HG02840 (cell line): ENCODE measurements around the gene PLB1.

Experiments used
- ATAC-seq: cut with Tn5 transposase; IDR thresholded peaks from one replicate; pipeline ENCODE4 v1.9.1; 2021; ENCODE audit warnings: mild to moderate bottlenecking, moderate library complexity, moderate number of reproducible peaks; ENCODE audit not compliant: unreplicated experiment, low FRiP score

The PLB1 gene

DNA sequence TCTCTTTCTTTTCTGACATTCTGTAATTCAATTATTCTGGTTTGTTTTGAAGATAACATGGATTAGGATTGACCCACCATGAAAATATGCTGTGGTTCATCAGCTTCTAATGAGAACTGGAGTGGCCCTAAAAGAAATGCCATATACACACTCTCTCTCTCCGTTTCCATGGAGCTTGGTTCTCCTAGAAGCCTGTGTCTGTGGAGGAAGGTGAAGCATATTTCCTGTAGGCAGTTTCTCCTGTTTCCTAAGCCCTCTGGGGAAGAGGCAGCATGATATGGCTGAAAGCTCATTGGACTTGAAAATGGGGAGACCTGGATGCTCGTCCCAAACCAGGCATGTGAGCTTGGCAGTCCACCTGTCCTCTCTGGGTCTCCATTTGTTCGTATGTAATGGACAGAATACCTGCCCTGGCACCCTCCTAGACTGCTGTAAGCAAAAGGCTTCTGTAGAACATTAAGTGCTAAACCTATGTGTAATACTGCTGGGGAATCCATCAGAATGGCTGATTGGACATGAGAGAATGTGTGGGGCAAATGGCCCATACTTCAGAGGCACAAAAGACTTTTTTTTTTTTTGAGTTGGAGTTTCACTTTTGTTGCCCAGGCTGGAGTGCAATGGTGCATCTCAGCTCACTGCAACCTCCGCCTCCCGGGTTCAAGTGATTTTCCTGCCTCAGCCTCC lies 180.4 kb downstream of the PLB1 start:
- ATAC-seq, result no peak

DNA sequence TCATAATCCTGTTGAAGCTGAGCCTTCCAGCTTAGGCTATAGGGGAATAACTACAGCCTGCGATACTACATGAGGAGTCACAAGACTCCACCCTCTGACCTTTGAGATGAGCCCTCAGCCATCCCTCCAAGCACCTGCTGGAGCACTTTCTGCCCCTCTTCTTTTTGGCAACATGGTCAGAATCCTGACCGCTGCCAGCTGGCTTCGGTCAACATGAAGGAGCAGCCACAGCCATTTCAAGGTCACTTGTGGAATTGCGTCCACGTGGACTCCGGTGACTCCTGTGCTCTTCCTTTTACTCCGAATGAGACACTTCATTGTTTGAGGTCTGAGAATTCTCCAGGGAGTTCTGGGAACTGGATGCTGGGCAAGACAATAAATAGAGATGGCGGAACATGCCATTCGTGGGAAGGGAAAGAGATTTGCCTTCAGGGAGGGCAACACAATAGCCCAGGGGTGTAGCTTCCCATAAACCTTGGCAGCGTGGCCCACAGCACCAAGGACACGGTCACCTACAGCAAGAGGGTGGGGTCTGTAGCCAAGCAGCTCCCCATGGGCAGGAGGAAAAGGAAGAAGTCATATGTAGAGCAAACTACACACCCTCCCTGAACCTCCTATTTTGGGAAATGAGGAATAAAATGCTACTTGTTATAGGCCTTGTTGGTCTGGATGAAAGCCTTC lies 182.5 kb downstream of the PLB1 start:
- no peak for ATAC-seq

DNA sequence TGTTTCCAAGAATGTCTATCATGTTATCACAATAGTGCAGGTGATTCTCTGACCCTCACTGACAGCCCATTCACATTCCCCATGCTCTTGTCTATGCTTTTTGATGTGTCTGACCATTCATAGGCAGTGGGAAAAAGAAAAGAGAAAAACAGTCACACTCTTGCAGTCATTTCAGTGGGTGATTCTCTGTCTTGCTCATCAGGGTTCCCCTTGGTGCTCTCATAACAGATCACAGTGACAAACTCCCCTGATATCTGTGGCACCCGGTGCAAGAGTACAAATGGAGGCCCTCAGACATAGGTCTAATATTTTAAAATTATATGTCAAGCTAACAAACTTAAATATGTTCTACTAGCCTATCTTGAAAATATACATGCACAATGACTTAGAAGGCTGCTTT lies 183.1 kb downstream of the PLB1 start:
- ATAC-seq, result no peak

DNA sequence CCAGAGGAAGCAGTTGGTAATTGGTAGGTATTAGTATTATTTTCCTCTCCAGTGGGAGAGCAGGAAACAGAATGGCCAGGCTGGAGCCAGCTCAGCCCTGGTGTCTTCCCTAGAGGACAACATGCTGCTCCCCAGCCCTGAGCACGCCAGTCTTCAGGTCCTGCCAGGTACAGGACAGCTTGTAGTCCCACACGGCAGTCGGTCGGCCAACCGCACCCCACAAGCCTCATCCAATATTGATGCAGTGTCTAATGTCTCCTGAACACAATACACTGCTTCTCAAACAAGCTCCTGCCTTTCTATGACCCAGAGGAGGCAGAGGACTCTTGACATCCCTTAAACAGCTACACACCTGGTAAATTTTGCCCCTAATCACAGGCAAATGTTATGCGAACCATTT lies 184.8 kb downstream of the PLB1 start:
- no peak for ATAC-seq

DNA sequence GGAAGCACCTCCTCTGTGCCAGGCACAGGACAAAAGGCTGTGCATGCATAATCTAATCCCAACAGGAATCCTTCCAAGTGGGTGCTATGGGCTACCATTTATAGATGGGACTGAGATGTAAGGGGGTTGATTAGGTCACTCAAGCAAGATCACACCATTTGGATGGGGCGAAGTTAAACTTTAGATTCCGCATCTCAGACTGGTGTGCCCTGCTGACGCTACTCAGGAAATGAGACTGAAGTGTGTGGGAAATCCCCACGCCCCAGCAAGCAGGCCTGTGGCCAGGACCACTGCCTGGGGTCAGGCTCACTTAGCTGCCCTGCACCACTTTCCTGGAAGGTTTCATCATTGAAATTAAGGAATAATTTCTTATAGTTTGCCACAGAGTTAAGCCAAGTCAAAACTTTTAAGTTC lies 185.3 kb downstream of the PLB1 start:
- ATAC-seq, result peak; percentile 75

DNA sequence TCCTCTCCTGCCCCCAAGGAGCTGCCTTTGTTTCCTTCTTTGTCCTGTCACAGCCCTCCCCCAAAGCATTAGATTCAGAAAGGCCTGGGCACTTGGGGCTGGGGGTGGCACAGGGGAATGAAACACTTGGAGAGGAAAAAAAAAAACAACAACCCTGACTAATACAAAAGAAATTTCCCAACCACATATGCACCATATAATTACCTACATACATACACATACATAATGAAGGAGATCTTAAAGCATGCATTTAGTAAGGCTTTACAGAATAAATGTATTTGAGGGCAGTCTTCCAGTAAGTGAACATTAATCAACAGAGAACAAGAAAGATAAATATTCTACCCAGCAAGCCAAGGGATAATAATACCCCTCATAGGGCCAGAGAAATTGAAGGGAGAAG lies 185.7 kb downstream of the PLB1 start:
- ATAC-seq, result no peak

DNA sequence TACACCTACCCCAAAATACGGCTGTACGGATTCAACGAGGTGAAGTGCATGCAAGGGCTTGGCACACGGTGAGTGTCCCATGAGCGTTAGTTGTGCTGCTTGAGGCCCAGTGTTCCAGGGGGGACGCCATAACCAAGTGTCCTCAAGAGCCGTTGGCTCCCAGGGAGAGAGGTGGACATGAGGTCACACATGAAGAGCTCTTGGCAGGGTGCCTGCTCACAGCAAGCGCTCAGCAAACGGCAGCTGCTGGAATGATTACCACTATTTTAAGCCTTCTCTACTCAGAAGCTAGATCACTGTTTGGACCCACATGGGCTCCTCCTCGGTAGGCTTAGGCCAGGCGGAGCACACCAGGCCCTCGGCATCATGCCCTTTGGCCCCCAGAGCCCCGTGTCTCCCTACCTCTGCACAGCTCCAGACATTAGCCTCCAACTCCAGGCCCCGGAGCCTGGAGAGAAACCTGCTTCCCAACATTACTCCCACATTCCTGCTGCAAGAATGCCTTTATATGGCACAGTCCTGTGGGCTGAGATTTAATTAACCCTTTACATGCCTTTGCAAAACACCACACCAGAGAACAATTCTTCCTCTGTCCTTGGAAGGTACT lies 187.3 kb downstream of the PLB1 start:
- no peak for ATAC-seq

DNA sequence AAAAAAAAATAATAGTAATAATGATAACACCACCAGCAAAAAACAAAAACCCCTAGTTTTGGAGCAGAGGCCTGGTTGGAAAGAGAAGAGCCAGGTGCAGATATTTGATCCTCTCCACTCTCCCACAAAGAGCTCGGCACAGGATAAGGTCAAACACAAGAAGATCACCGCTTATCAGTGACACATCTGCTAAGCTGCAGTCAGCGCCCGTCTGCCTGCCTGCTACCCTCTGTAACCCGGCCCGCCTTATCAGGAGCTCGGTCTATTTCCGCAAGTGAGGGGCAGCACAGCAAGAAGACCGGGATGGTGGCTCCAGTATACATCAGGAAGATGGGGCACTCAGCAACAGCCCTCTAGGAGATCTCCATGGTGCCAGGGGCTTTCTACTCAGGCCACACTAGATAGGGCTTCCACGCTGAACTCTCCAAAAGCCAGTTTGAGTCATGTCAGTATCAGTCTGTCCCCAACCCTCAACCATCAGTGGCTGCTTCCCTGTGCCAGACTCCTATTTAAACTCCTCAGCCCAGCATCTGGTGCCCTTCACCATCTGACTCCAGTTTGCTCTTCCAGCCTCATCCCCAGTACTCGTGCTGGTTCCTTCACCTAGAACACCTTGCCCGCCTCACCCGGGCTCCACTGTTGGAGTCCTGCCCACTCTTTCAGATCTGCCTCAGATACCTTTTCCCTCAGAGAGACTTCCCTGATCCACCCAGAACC lies 188.4 kb downstream of the PLB1 start:
- ATAC-seq, result no peak

DNA sequence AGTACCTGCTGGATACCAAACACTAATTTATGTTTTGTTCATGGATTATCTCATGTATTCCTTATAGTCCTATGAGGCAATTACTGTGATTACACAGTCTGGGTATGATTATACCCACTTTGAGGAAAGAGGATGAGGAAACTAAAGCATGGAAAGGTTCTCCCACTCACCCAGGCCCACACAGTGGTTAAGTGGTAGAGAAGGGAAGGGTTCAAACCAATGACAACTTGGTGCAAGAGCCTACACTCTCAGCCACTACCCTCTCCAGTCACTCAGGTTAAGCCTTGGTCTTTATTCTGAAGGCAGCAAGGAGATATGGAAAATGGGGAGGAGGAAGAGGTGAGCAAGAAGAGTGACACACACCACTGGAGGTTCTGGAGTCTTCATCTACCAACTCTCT lies 191.3 kb downstream of the PLB1 start:
- no peak for ATAC-seq

DNA sequence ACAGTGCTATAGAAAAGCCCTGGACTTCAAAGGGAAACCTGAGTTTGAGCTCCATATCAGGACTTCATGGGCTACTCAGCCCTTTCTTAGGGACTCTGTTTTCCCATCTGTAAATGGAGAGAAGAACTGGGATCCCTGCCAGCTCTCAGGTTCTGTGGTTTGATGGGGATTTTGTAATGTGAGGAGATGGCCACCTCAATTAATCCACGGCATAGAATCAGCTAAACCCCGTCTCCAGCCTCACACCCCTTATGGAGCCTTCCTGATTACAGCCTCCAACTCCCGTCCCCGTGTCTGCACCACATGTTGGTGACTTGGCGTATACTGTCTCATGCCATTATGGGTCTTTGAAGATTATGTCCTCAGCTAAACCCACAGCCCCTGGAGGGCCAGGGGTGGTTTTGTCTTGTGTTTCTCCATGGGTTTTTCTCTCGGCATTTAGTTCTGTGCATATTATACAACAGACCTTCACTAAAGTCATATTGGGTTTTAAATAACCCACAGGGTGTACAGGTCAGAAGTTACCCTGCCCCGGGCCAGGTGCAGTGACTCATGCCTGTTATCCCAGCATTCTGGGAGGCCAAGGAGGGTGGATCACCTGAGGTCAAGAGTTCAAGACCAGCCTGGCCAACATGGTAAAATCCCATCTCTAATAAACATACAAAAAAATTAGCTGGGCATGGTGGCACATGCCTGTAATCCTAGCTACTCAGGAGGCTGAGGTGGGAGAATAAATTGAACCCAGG lies 192.0 kb downstream of the PLB1 start:
- ATAC-seq, result no peak

DNA sequence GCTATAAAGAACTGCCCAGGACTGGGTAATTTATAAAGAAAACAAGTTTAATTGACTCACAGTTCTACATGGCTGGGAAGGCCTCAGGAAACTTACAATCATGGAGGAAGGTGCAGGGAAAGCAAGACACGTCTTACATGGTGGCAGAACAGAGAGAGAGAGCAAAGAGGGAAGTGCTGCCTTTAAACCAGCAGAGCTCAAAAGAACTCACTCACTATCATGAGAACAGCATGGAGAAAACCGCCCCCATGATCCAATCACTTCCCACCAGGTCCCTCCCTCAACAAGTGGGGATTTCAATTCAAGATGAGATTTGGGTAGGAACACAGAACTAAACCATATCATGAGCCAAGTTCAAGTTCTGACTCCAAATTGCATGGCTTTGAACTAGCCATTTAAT lies 193.0 kb downstream of the PLB1 start:
- no peak for ATAC-seq

DNA sequence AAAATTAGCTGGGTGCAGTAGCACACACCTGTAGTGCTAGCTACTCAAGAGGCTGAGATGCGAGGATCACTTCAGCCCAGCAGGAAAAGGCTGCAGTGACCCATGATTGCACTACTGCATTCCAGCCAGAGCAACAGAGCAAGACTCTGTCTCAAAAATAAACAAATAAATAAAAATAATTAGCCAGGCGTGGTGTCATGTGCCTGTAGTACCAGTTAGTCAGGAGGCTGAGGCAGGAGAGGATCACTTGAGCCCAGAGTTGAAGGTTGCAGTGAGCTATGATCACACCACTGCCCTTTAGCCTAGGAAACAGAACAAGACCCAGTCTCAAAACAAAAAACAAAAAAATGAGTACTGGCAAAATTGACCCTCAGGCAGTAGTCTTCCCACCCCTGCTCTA lies 193.9 kb downstream of the PLB1 start:
- no peak for ATAC-seq

DNA sequence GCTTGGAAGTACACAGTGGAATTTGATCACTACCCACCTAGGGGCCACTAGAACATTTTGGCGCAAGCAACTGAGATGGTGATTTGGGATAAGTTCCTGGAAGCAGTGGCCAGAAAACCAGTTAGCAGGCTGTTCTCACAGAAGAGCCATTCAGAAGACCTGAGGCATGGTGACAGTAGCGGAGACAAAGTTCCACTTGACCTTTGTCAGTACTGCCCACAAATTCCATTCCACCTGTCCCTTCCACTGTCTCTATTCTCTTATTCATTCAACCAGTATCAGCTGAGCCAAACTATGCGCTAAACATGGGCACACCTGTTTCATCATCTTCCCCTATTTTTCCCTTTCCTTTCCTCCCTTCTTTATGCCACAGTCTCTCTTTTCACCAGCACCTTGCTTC lies 196.6 kb downstream of the PLB1 start:
- ATAC-seq, result no peak

DNA sequence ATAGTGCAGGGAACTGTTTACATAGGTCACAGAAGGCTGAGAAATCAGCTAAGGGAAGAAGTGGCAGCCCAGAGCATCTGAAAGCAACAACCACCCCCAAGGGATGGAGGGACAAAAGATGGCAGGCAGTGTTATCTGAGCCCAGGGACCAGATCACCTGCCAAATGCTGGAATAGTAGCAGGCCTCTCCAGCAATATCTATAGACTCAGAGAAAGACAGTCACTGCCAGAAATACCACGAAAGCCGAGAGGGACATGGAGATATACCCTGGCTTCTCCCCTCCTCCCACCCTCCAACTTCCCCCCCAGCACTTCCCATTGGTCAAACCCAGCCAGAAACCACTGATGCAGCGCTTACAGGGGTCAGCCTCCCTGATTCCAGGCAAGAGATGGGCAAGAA lies 197.4 kb downstream of the PLB1 start:
- ATAC-seq, result no peak
